ENCODE data around the gene GON4L.

The GON4L gene

GRCh38 chr1:155880950-155881349, 23.9 kb upstream of the GON4L start:
- DNase-seq: no peak
- Histone ChIP-seq H3K79me1 (ENCODE audit: low read length) (no peaks in the 10 kb centered on the region), H2AK5ac (ENCODE audit: low read length) (no peak overlapping the region), H3K23ac (ENCODE audit: low read length) (no peak overlapping the region), H3K4me2 (ENCODE audit: low read length) (no peak overlapping the region), H4K5ac (ENCODE audit: low read length) (no peak overlapping the region), H3K36me3 (ENCODE audit: control insufficient read depth, insufficient read depth, low read length) (no peaks in the 10 kb centered on the region), H4K8ac (ENCODE audit: low read depth, low read length) (no peak overlapping the region), H3K4me3 (ENCODE audit: low read length) (no peak overlapping the region), H2BK120ac (ENCODE audit: low read depth, low read length) (no peak overlapping the region), H3K27ac (ENCODE audit: low read depth, low read length) (no peak overlapping the region), H3K79me2 (ENCODE audit: control insufficient read depth, insufficient read depth, low read length) (no peaks in the 10 kb centered on the region), H2BK15ac (replicated peaks; ENCODE audit: low read depth) (no peak overlapping the region), H3K4ac (ENCODE audit: low read depth, low read length) (no peak overlapping the region), H3K56ac (ENCODE audit: low read length) (no peak overlapping the region), H2BK5ac (ENCODE audit: low read length) (no peak overlapping the region), H3K27me3 (ENCODE audit: insufficient read depth, low read length, poor library complexity) (no peaks in the 10 kb centered on the region), H3K4me1 (ENCODE audit: control insufficient read depth, low read depth, low read length) (no peaks in the 10 kb centered on the region), H3K18ac (ENCODE audit: low read length) (no peak overlapping the region), H3K9ac (ENCODE audit: low read length) (no peak overlapping the region)
- no CpG with 5 or more reads among the region's 6 CpGs for WGBS (ENCODE audit: extremely low coverage, insufficient coverage, low lambda C conversion rate)

- Histone ChIP-seq H3K27me3 (ENCODE audit: insufficient read depth, low read length, poor library complexity) (no peaks in the 10 kb centered on the region), H3K18ac (ENCODE audit: low read length) (no peak overlapping the region), H3K4me1 (ENCODE audit: control insufficient read depth, low read depth, low read length) (no peaks in the 10 kb centered on the region), H3K4ac (ENCODE audit: low read depth, low read length) (no peak overlapping the region), H3K23ac (ENCODE audit: low read length) (no peak overlapping the region), H3K36me3 (ENCODE audit: control insufficient read depth, insufficient read depth, low read length) (no peaks in the 10 kb centered on the region), H4K8ac (ENCODE audit: low read depth, low read length) (no peak overlapping the region), H2BK120ac (ENCODE audit: low read depth, low read length) (no peak overlapping the region), H3K4me2 (ENCODE audit: low read length) (no peak overlapping the region), H2BK5ac (ENCODE audit: low read length) (no peak overlapping the region), H2BK15ac (replicated peaks; ENCODE audit: low read depth) (no peak overlapping the region), H3K4me3 (ENCODE audit: low read length) (no peak overlapping the region), H3K56ac (ENCODE audit: low read length) (no peak overlapping the region), H2AK5ac (ENCODE audit: low read length) (no peak overlapping the region), H4K5ac (ENCODE audit: low read length) (no peak overlapping the region), H3K27ac (ENCODE audit: low read depth, low read length) (no peak overlapping the region), H3K9ac (ENCODE audit: low read length) (no peak overlapping the region), H3K79me2 (ENCODE audit: control insufficient read depth, insufficient read depth, low read length) (no peaks in the 10 kb centered on the region), H3K79me1 (ENCODE audit: low read length) (no peaks in the 10 kb centered on the region)
- no peak for DNase-seq
- WGBS (ENCODE audit: extremely low coverage, insufficient coverage, low lambda C conversion rate): no CpG with 5 or more reads among the region's 2 CpGs
Measured at GRCh38 chr1:155880251-155880650, 23.2 kb upstream of the GON4L start.

- Histone ChIP-seq H3K18ac (ENCODE audit: low read length) (no peak overlapping the region), H3K36me3 (ENCODE audit: control insufficient read depth, insufficient read depth, low read length) (no peaks in the 10 kb centered on the region)
- no CpG with 5 or more reads among the region's 2 CpGs for WGBS (ENCODE audit: extremely low coverage, insufficient coverage, low lambda C conversion rate)
Measured at GRCh38 chr1:155877945-155878344, 20.9 kb upstream of the GON4L start.

GRCh38 chr1:155873860-155874259, 16.8 kb upstream of the GON4L start:
- Histone ChIP-seq H3K4me3 (ENCODE audit: low read length) (no peak overlapping the region), H3K9ac (ENCODE audit: low read length) (no peak overlapping the region), H2AK5ac (ENCODE audit: low read length) (no peak overlapping the region), H3K18ac (ENCODE audit: low read length) (no peak overlapping the region), H2BK15ac (replicated peaks; ENCODE audit: low read depth) (no peak overlapping the region), H3K36me3 (ENCODE audit: control insufficient read depth, insufficient read depth, low read length) (no peaks in the 10 kb centered on the region), H4K8ac (ENCODE audit: low read depth, low read length) (no peak overlapping the region), H3K27ac (ENCODE audit: low read depth, low read length) (no peak overlapping the region), H3K4me2 (ENCODE audit: low read length) (no peak overlapping the region), H3K56ac (ENCODE audit: low read length) (no peak overlapping the region), H4K5ac (ENCODE audit: low read length) (no peak overlapping the region), H2BK120ac (ENCODE audit: low read depth, low read length) (no peak overlapping the region), H3K79me2 (ENCODE audit: control insufficient read depth, insufficient read depth, low read length) (no peaks in the 10 kb centered on the region), H3K4ac (ENCODE audit: low read depth, low read length) (no peak overlapping the region), H3K79me1 (ENCODE audit: low read length) (no peaks in the 10 kb centered on the region), H3K27me3 (ENCODE audit: insufficient read depth, low read length, poor library complexity) (no peaks in the 10 kb centered on the region), H3K4me1 (ENCODE audit: control insufficient read depth, low read depth, low read length) (no peaks in the 10 kb centered on the region), H3K23ac (ENCODE audit: low read length) (no peak overlapping the region), H2BK5ac (ENCODE audit: low read length) (no peak overlapping the region)
- DNase-seq: no peak
- WGBS (ENCODE audit: extremely low coverage, insufficient coverage, low lambda C conversion rate): no CpG with 5 or more reads among the region's 9 CpGs

More at GRCh38 chr1:155877945-155878344, 20.9 kb upstream of the GON4L start:
- no peak overlapping the region for H2BK120ac ChIP-seq (ENCODE audit: low read depth, low read length)
- H4K8ac ChIP-seq (ENCODE audit: low read depth, low read length): no peak overlapping the region
- no peak overlapping the region for H2AK5ac ChIP-seq (ENCODE audit: low read length)
- no peak overlapping the region for H3K4me2 ChIP-seq (ENCODE audit: low read length)
- no peaks in the 10 kb centered on the region for H3K79me1 ChIP-seq (ENCODE audit: low read length)
- no peaks in the 10 kb centered on the region for H3K79me2 ChIP-seq (ENCODE audit: control insufficient read depth, insufficient read depth, low read length)
- H3K4me1 ChIP-seq (ENCODE audit: control insufficient read depth, low read depth, low read length): no peaks in the 10 kb centered on the region
- no peak overlapping the region for H3K56ac ChIP-seq (ENCODE audit: low read length)
- no peak overlapping the region for H3K4ac ChIP-seq (ENCODE audit: low read depth, low read length)
- no peak overlapping the region for H3K4me3 ChIP-seq (ENCODE audit: low read length)
- no peak overlapping the region for H2BK15ac ChIP-seq (replicated peaks; ENCODE audit: low read depth)
- H3K23ac ChIP-seq (ENCODE audit: low read length): no peak overlapping the region
- H4K5ac ChIP-seq (ENCODE audit: low read length): no peak overlapping the region
- no peak for DNase-seq
- H3K27ac ChIP-seq (ENCODE audit: low read depth, low read length): no peak overlapping the region
- H3K27me3 ChIP-seq (ENCODE audit: insufficient read depth, low read length, poor library complexity): no peaks in the 10 kb centered on the region
- no peak overlapping the region for H2BK5ac ChIP-seq (ENCODE audit: low read length)
- H3K9ac ChIP-seq (ENCODE audit: low read length): no peak overlapping the region

- Histone ChIP-seq H3K4ac (ENCODE audit: low read depth, low read length) (no peak overlapping the region), H2AK5ac (ENCODE audit: low read length) (no peak overlapping the region), H4K5ac (ENCODE audit: low read length) (no peak overlapping the region), H3K18ac (ENCODE audit: low read length) (no peak overlapping the region), H3K27me3 (ENCODE audit: insufficient read depth, low read length, poor library complexity) (no peaks in the 10 kb centered on the region), H3K9ac (ENCODE audit: low read length) (no peak overlapping the region), H3K56ac (ENCODE audit: low read length) (no peak overlapping the region), H2BK5ac (ENCODE audit: low read length) (no peak overlapping the region), H3K79me2 (ENCODE audit: control insufficient read depth, insufficient read depth, low read length) (no peaks in the 10 kb centered on the region), H3K4me1 (ENCODE audit: control insufficient read depth, low read depth, low read length) (no peaks in the 10 kb centered on the region), H3K36me3 (ENCODE audit: control insufficient read depth, insufficient read depth, low read length) (no peaks in the 10 kb centered on the region), H3K23ac (ENCODE audit: low read length) (no peak overlapping the region), H3K4me3 (ENCODE audit: low read length) (no peak overlapping the region), H3K4me2 (ENCODE audit: low read length) (no peak overlapping the region), H3K27ac (ENCODE audit: low read depth, low read length) (no peak overlapping the region), H3K79me1 (ENCODE audit: low read length) (no peaks in the 10 kb centered on the region), H2BK120ac (ENCODE audit: low read depth, low read length) (no peak overlapping the region), H4K8ac (ENCODE audit: low read depth, low read length) (no peak overlapping the region), H2BK15ac (replicated peaks; ENCODE audit: low read depth) (no peak overlapping the region)
- no peak for DNase-seq
- WGBS (ENCODE audit: extremely low coverage, insufficient coverage, low lambda C conversion rate): no CpG with 5 or more reads among the region's 5 CpGs
Measured at GRCh38 chr1:155872527-155872926, 15.5 kb upstream of the GON4L start.

- H3K4ac ChIP-seq (ENCODE audit: low read depth, low read length): no peak overlapping the region
- no peak overlapping the region for H4K5ac ChIP-seq (ENCODE audit: low read length)
- H3K18ac ChIP-seq (ENCODE audit: low read length): no peak overlapping the region
- H3K36me3 ChIP-seq (ENCODE audit: control insufficient read depth, insufficient read depth, low read length): no peaks in the 10 kb centered on the region
- H2BK120ac ChIP-seq (ENCODE audit: low read depth, low read length): no peak overlapping the region
- no peaks in the 10 kb centered on the region for H3K79me1 ChIP-seq (ENCODE audit: low read length)
- H3K79me2 ChIP-seq (ENCODE audit: control insufficient read depth, insufficient read depth, low read length): no peaks in the 10 kb centered on the region
- H4K8ac ChIP-seq (ENCODE audit: low read depth, low read length): no peak overlapping the region
- DNase-seq: no peak
- H3K4me1 ChIP-seq (ENCODE audit: control insufficient read depth, low read depth, low read length): no peaks in the 10 kb centered on the region
- H3K4me2 ChIP-seq (ENCODE audit: low read length): no peak overlapping the region
- H3K23ac ChIP-seq (ENCODE audit: low read length): no peak overlapping the region
- H2AK5ac ChIP-seq (ENCODE audit: low read length): no peak overlapping the region
- H3K27me3 ChIP-seq (ENCODE audit: insufficient read depth, low read length, poor library complexity): no peaks in the 10 kb centered on the region
- no peak overlapping the region for H2BK15ac ChIP-seq (replicated peaks; ENCODE audit: low read depth)
- H2BK5ac ChIP-seq (ENCODE audit: low read length): no peak overlapping the region
- no peak overlapping the region for H3K56ac ChIP-seq (ENCODE audit: low read length)
- H3K9ac ChIP-seq (ENCODE audit: low read length): no peak overlapping the region
- no CpG with 5 or more reads among the region's 1 CpG for WGBS (ENCODE audit: extremely low coverage, insufficient coverage, low lambda C conversion rate)
- H3K27ac ChIP-seq (ENCODE audit: low read depth, low read length): no peak overlapping the region
- no peak overlapping the region for H3K4me3 ChIP-seq (ENCODE audit: low read length)
Measured at GRCh38 chr1:155871390-155871789, 14.4 kb upstream of the GON4L start.
